NCI-H2081 treated with DMSO at 0.1 percent for 48 hours (cell line): ENCODE data around the gene HECW1.
"Not testable (repeated sequence)": the region's sequence is repeated elsewhere in the genome, so short reads cannot be mapped to it uniquely, and the experiment has no call there.

ENCODE experiments used
- DNase-seq: peaks from one replicate; lab custom pipeline; 2025; lab: John Stamatoyannopoulos, UW

Gene HECW1

DNA sequence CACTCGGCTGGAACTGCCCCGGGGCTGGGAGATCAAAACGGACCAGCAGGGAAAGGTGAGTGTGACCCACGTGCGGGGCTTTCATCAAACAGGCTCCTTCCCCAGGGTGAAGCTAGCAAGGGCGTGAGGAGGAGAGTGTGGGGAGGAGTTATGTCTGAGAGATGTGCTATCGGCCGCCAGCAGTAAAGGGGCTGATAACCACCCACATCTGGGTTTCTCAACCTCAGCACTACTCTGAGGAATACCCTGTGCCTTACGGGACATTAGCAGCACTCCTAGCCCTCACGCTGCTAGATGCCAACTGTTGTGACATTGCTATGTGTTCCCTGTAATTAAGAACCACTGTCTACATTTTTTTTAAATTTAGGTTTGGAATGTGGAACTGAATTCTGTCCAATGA lies 356.6 kb downstream of the HECW1 start:
- no peak for DNase-seq

GRCh38 chr7:43470110-43470509 lies 357.7 kb downstream of the HECW1 start:
- no peak for DNase-seq

DNA sequence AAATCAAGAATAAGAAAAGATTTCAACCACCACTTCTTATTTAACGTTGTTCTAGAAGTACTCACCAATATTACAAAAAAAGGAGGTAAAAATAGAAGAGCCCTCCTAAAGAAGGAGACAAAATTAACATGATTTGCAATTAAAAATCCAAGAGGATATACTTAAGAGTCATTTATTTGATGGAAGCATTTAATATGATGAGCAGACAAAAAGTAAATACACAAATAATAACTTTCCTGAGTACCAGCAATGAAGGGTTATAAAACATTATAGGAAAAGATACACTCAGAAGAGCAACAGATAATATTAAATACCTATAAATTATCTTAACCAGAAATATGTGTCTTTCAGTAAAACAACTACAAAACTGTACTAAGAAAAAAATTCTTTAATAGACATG lies 363.5 kb downstream of the HECW1 start:
- DNase-seq, result no peak

DNA sequence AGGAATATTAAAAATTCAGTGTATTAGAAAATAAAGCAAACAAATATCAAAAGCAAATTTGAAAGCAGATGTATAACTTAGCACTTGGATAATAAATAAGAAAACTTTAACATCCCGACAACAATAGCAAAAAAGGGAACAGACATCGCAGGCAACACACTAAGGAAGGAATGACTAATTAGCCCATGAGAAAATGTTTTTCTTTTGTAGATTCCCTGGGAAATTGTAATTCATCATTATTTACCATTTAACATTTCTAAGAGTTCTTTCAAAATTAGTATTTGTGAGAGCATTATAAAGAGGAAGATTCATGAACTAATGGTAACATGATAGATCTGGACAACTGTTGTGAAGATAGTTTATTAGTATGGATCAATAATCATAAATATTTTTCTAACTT lies 364.4 kb downstream of the HECW1 start:
- DNase-seq, result no peak

DNA sequence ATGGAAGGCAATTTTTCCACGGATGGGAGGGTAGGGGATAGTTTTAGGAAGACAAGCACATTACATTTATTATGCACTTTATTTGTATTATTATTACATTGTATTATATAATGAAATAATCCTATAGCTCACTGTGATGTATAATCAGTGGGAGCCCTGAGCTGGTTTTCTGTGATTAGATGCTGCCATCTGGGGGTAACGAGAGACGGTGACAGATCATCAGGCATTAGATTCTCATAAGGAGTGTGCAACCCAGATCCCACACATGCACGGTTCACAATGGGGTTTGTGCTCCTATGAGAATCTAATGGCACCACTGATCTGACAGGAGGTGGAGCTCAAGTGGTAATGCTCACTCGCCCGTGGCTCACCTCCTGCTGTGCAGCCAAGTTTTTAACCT lies 366.6 kb downstream of the HECW1 start:
- DNase-seq, result no peak

DNA sequence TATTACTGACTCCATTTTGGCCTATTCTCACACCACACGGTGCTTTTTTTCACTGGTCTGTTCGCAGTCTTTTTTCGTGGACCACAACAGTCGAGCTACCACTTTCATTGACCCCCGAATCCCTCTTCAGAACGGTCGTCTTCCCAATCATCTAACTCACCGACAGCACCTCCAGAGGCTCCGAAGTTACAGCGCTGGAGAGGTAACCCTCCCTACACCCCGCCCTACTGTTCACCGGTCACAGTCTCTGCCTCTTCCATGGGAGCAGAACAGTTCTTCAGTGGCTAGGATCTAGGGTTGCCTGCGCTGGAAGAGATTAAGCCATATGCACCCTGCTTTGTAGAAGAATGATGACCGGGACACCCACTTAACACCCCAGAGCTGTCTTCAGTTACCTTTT lies 367.1 kb downstream of the HECW1 start:
- DNase-seq, result no peak

DNA sequence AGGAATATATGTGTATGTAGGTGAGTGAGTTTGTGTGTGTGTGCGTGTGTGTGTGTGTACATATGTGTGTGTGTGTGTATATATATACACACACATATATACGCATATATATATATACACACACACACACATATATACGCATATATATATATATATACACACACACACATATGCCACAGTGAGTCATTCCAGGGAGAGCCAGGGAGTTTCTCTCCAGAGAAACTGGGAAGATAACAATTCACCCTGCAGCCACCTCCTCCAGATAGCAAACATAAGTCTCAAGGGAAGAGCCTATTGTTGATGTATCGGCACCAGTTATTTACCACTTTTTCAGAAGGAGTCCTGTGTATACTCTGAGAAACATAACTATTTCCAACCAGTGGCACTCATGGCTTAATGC lies 368.1 kb downstream of the HECW1 start:
- DNase-seq, result no peak

DNA sequence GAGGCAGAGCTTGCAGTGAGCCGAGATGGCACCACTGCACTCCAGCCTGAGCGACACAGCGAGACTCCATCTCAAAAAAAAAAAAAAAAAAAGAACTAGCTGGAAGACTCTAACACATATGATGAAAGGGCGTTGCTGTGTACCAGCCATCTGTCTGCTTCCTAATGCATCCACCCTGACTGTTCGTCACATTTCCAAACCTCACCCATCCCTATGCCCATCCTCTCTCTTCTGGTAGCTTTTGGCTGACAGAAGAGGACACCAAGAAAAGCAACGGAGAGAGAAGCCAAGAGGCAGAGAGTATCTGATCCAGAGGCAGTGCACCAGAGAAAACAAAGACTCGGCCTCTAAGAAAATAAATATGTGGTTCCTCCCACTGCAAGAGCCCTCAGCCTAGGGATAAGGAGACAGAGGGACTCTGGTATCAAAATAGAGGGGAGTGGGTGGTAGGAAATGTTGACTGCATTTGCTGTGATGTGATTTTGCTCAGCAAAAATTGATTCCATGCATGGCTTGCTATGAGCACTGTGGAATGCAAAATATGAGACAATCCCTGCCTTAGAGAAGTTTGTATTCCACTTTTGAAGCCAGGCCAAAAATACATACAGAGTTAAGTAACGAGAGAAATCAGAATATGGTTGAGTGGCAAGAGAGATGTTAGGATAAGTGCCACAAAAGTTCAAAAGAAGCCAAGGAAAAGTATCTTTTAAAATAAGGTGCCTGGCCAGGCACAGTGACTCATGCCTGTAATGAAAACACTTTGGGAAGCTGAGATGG lies 369.6 kb downstream of the HECW1 start:
- DNase-seq, result no peak

DNA sequence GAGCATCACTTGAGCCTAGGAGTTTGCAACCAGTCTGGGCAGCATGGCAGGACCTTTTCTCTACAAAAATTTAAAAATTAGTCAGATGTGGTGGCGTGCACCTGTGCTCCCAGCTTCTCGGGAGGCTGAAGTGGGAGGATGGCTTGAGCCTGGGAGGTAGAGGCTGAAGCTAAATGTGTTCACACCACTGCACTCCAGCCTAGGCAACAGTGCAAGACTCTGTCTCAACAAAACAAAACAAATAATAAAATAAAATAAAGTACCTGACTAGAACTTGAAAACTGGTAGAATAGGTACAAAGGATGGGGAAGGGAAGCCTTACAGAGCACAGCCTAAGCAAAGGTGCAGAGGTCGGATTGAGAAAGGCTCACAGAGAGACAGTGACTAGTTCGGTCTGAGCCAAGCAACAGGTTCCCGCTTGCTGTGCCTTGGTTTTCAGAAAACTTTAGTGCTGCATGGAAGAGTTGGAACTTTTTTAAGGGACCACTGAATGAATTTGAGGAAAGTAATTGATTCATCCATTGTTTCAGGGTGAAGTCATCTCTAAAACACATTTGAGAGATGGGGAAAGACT lies 370.3 kb downstream of the HECW1 start:
- no peak for DNase-seq

- DNase-seq, result no peak
Measured at GRCh38 chr7:43484678-43485395, 372.4 kb downstream of the HECW1 start.

- no peak for DNase-seq
Measured at GRCh38 chr7:43485580-43485979, 373.1 kb downstream of the HECW1 start.

DNA sequence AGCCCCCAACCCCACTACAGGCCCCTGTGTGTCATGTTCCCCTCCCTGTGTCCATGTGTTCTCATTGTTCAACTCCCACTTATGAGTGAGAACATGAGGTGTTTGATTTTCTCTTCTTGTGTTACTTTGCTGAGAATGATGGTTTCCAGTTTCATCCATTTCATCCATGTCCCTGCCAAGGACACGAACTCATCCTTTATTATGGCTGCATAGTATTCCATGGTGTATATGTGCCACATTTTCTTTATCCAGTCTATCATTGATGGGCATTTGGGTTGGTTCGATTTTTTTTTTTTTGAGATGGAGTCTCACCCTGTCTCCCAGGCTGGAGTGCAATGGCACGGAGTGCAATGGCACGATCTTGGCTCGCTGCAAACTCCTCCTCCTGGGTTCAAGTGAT lies 373.6 kb downstream of the HECW1 start:
- not testable (repeated sequence) for DNase-seq

GRCh38 chr7:43486634-43487033 lies 374.2 kb downstream of the HECW1 start:
- no peak for DNase-seq

- DNase-seq, result no peak
Measured at GRCh38 chr7:43487731-43488073, 375.3 kb downstream of the HECW1 start.

GRCh38 chr7:43489257-43489656 lies 376.8 kb downstream of the HECW1 start:
- DNase-seq, result no peak

- no peak for DNase-seq
Measured at GRCh38 chr7:43490016-43490415, 377.6 kb downstream of the HECW1 start.

DNA sequence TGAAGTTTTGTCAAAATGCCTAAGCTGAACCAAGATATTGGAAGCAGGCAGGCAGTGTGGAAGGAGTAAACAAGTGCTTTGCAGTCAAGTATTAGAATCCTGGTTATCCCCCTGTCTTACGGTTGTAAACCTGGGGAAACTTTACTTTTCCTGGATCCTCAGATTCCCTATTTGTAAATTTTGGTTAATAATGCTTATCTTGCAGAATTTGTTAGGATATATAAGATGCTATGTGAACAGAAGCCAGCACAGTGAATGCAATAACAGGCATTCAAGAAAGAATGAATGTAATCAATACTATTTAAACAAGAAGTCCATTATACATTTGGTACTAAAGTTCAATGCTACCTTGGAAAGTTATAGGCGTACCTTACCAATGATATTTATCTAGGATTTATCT lies 378.7 kb downstream of the HECW1 start:
- DNase-seq, result no peak

DNA sequence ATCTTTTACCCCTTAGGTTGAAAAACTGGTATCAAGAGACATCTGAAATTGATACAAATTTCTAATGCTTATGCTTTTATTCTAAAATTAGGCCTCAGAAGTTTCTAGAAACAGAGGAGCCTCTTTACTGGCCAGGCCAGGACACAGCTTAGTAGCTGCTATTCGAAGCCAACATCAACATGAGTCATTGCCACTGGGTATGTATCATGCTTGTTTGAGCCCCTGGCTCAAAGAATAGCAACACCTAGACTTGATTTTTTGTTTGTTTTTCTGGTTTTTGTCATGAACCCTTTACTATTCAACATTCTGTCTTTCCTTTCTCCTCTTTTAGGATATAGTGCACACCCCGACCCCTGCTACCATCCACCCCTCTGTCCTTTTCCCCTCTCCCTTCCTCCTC lies 379.5 kb downstream of the HECW1 start:
- no peak for DNase-seq

- no peak for DNase-seq
Measured at GRCh38 chr7:43492896-43493295, 380.4 kb downstream of the HECW1 start.

- DNase-seq, result no peak
Measured at GRCh38 chr7:43495572-43495971, 383.1 kb downstream of the HECW1 start.

- DNase-seq, result no peak
Measured at GRCh38 chr7:43496596-43496995, 384.1 kb downstream of the HECW1 start.

- DNase-seq, result no peak
Measured at GRCh38 chr7:43501870-43502269, 389.4 kb downstream of the HECW1 start.

DNA sequence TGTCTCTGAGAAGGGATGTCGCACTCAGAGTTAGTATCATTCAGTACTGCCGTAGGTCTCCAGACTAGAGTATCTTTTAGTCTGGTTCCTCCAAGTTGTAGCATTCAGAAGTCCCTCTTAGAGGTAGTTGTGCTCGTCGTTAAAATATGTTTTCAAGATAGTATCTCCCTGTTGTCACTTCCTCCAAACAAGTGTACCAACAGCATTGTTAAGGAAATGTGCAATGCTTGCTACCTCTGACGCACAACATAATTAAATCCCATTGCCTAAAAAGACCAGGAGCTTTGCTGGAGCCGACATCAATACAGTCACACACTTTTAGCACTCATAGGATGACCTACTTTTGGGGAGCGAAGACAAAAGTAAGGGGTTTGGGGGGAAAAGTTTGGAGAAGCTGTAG lies 390.5 kb downstream of the HECW1 start:
- DNase-seq, result no peak

DNA sequence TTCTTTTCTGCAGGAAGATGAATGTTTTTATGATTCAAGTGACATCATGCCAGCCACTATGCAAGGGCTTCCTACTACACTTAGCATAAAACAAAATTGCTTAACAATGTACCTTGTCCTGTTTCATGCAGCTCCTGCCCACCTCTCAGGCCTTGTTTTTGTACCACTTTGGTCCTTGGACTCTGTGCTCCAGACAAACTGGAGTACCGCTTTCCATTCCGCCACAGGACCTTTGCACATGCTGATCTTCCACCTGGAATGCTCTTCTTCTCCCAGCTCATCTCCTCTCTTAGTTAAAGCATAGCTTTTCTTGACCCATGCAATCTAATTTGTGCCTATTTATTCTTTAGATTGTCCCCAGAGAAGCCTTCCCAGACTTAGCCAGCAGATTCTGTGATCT lies 393.0 kb downstream of the HECW1 start:
- no peak for DNase-seq
